Activated T-helper 1 cell treated with anti-CD3 and anti-CD28 coated beads, Interleukin-2, amount 50 U/mL, for 16 hours (primary cell): Measurements from ENCODE around the gene TAS2R3.
A peak's percentile ranks its signal among the peaks of the same experiment; 100 is the strongest.
"Not testable (repeated sequence)": the region's sequence is repeated elsewhere in the genome, so short reads cannot be mapped to it uniquely, and the experiment has no call there.

Source experiments
- DNase-seq, 2 donors: peaks; one replicate each; pipeline ENCODE4 v3.0.0-alpha.2; 2020; ENCODE audit warnings: low read depth in 1 of 2, low spot score in 1 of 2

The TAS2R3 gene, protein sequence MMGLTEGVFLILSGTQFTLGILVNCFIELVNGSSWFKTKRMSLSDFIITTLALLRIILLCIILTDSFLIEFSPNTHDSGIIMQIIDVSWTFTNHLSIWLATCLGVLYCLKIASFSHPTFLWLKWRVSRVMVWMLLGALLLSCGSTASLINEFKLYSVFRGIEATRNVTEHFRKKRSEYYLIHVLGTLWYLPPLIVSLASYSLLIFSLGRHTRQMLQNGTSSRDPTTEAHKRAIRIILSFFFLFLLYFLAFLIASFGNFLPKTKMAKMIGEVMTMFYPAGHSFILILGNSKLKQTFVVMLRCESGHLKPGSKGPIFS

DNA sequence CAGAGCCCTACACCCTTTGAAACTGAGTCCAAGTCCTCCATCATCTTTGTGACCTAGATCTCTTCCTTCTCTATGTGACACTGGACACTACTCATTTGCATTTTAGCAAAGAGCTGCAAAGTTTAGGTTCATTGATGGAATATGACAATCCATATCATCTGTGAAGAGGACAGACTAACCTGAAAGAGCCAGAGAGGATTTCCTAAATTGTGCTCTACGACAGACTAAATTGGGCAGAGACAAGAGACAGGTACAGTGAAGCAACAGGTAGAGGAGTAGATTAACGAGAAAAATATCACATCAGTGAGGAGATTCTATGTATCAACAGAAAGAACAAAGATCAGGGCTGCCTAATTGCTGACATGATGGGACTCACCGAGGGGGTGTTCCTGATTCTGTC, at the start of gene TAS2R3:
Gene TAS2R3, plus strand, starts transcription at position 301 of the 400 bp plus-strand sequence. Its CDS starts 62 bp downstream, at position 363.
- no peak for DNase-seq

DNA sequence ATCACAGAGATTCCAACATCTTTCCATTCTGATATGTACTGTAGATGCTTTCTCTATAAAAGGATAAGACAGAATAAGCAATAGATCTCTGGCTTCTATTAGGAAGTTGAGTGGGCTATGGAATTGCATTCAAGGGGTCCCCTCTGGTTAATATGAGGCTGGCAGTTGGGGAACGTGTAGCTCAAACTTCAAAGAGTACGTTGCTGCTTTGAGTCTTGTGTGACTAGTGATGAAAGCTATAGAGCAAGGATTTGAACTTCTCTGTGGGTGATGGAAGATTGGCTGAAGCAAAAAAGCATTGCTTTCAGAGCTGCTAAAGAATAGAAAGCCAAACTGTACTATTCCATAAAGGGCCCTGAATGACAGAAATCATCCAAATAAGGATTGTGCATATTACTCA, 49.3 kb upstream of the TAS2R3 start:
- DNase-seq: no peak

DNA sequence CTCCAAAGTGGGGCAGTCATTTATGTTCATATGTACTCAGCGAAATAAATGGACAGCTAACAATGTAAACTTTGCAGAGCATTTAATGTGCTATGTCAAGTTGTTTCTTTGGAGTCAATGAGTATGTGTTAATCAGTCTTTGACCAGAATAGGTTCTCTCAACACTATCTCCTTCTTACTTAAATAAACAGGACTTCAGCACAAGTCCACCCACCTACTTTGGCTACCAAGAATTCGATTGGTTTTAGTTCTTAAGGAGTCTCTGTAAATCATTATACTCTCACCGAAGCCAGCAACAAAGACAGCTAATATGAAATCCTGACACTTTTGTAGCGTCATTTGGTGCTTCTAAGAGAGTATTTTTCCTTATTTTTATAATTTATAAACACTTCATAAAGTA, 48.9 kb upstream of the TAS2R3 start:
- no peak for DNase-seq

DNA sequence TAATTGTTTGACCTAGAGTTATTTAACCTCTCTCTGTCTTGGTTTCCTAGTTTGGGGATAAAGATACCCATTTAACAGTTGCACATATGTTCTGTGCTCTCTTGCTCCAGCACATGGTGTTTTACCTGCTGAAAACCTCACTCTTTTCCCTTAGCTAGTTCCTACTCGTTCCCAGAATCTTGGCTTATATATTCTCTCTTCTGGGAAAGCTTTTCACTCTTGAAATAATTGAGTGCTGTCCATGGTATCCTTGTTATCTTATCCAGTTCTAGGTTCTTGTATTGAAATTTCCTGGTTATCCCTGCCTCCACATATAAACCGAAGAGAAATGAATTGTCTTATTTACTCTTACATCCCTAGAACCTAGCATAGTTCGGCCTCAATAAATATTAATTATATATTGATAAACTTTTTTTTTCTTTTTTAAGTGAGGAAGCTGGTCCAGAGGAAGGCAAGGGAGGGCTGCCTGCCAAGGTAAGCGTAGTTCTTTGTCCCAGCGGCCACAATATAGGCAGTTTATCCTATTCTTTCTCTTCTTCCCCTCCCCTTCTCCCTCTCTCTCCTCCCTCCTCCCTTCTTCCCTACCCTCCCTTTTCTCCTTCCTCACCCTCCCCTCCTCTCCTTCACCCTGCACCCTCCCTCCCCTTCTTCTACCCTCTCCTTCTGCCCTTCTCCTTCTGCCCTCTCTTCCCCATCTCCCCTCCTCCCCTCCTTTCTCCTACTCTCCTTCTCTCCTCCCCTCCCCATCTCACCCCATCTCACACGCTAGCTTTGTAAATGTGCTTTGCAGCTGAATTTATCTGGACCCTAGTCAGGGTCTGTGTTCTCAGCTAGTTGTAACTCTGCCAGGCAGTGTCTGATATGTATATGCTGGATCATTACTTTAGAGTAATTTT, 47.9 kb upstream of the TAS2R3 start:
- DNase-seq: no peak

DNA sequence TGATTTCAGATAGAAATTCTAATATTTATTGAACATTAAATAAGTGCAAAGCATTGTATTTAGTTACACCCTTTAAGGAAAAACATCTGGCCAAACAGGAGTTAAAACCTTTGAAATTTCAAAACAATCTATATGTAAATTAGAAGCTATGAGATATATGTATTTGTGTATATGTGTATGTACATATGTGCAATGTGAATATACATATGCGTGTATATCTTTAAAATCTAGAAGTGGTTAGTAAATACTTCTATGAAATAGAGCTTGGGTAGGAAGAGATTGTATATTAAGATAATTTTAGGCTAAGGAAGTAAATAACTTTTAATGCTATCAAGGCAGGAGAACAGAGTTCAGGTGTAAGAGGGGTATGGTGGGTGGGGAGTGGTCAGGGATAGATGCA, 46.4 kb upstream of the TAS2R3 start:
- DNase-seq: no peak

DNA sequence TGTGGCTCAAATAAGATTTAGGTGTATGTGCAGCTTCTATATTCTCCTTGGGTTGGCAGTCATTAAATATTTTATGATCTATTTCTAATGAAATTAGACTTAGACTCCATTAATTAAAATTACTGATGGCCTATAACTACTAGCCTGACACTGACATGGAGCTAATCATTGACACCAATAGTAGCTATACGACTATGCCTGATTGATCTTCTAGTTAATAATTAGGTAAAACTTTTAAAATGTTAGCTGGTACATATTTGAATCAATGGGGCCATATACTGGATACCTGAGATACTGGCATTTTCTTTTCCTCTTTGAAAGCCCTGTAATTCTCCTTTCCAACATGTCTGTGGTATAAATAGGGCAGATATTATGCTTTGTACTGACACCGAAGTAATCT, 41.4 kb upstream of the TAS2R3 start:
- DNase-seq: no peak

DNA sequence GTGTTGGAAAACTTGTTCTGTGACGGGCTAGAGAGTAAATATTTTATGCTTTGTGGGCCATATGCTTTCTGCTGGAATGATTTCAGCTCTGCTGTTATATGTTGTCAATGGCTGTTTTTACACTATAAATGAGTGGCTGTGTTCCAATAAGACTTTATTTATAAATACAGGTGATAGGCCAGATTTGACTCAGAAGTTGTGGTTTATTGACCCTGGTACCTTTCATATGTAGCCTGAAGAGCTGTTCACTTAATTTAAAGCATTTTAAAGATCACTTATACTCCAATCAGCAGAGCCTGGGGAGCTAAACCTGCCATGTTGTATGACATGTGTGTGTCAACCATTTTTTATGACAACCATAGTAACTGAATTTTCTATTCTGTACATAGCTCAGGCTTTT, 34.9 kb upstream of the TAS2R3 start:
- DNase-seq: no peak

DNA sequence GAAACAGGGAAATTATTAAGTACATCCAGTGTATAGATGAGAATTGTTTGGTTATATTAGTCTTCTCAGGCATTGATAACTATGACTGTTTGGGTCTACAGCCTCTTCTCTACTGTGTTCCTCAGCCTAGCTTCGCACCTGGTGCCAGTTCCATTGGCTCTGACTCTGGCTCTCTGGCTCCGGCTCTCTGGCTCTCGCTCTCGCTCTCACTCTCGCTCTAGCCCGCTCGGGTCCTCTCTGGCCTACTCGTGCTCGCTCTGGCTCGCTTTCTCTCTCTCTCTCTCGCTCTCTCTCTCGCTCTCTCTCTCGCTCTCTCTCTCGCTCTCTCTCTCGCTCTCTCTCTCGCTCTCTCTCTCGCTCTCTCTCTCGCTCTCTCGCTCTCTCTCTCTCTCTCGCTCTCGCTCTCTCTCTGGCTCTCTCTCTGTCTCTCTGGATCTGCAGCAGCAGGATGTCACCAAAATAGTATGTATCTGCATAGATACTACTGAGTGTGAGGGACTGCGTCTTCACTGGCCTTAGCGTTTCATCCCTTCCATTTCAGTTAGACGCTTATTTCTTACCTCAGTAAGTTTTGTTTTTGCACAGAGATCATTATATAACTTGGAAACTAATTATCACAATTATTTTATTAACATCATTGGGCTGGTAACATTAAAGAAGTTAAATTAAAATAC, 32.3 kb upstream of the TAS2R3 start:
- DNase-seq: no peak

DNA sequence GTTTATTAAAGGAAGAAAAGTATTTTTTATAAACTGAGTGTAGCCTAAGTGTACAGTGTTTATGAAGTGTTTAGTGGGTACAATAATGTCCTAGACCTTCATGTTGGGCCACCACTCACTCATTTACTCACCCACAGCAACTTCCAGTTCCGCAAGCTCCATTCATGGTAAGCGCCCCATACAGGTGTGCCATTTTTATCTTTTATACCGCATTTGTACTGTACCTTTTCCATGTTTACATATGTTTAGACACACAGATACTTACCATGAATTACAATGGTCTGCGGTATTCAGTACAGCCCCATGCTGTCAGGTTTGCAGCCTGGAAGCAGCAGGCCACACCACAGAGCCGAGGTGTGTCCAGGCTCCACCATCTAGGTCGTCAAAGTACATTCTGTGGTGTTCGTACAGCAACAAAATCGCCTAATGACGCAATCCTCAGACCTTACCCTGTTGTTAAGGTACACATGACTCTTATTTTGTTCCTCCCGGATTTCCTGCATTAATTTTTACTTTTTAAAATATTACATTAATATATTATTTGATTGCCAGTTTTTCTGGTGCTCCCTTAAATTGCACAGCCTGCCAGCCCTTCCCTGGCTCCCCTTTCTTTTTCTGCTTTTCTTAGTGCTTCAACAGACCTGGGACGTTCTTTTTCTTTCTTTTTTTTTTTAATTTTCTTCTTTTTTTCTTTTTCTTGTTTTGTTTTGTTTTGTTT, 26.6 kb upstream of the TAS2R3 start:
- no peak for DNase-seq

DNA sequence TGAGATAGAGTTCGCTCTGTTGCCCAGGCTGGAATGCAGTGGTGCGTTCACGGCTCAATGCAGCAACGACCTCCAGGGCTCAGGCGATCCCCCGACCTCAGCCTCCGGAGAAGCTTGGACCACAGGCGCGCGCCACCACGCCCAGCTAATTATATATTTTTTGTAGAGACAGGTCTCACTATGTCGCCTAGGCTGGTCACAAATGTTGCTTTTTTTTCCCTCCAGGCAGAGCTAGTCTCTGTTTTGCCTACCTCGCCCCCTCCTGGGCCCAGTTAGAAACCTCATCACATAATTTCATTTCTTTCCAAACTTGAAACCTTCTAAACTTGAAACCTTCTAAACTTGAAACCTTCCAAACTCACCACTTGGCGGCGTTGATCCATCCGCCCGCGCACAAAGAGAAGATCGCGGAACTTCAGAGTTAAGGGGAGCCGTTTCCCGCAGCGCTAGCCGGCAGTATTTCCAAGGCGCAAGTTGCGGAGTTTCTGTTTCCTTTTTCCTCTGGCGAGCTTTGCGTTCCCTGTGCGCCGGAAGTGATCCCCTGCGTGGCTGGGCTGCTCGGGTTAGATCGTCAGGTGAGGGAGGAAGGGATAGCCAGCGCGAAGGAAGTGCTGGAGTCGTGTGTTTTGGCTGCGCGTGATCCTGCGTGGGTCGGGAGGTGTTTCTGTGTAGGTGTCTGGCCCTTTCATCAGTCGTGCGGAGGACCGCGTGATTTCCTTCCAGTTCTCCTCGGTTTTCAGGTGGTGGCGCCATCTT, 25.9 kb upstream of the TAS2R3 start, which contains the start of gene SSBP1:
Gene SSBP1, plus strand, starts transcription at position 523 of the 756 bp plus-strand sequence. CDS start 809 bp downstream, outside the sequence.
- peak; percentile 73 to 86 for DNase-seq

DNA sequence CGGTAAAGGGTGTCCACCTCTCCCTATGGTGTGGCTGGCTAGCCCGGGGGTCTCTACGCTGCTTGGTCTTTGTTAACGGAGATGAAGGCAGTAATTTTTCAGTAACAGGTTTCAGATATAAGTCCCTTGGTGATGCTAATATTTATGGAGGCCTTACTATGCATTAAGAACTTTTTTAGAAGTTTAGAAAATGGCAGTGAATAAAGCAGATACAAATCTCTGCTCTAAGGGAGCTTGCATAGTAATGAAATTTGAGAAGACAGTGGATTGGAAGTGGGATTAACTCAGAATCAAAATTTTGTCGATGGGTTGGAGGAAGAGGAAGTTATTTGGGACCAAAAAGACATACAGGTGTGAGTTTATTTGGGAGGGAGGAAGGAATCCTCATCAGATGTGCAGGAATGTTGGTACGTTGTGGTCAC, 25.3 kb upstream of the TAS2R3 start:
- no peak for DNase-seq

DNA sequence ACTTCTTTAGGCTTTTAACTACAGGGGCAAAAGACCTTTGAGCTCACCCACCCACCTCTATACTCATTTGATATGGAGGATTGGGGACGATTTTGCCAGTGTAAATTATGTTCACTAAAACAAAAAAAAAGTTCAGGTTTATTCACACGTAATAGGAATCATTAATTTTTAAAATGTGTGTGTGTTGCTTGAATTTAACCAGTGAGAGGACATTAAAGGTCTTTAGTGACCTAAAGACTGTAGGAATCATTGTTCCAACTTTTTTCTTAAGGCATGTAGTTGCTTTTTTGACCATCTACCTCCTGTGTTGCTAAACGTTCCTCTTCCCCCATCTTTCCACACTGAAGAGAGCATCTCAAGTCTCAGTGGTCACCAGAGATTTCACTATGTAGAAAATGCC, 24.6 kb upstream of the TAS2R3 start:
- no peak for DNase-seq

DNA sequence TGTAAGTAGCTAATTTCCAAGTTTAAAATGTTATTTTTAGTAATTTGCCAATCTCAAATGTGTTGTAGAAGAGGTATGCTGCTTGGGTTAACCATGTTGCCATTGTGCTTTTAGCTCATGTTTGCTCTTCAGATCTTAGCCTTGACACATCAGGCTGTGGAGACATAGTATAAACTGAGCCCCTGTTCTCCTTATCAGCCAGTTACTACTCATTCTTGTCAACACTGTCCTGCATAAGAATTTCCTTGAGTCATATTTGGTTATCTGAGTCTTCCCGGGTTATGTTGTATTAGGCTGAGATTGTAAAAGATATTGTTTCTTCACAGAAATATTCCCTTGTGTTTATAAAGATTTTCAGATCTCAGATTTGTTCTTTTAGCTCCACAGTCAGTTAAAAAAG, 21.7 kb upstream of the TAS2R3 start:
- DNase-seq: no peak

DNA sequence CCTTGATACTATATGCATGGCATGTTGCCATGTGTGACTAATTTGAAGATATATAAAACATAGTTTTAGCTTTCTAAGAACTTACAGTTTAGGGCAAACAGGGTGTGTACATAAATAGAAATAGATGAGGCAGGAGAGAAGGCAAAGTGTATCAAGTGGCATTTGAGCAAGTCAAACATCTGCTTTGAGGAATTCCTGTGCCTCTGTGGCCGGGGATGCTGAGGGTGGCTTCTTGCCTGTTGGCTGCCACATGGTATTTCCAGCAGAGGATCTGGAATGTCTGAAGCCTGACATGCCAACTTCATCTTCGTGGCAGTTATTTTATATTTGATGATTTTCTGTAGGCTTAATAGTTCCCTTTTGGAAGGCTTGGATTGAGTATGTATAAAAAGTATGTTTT, 19.8 kb upstream of the TAS2R3 start:
- DNase-seq: no peak

DNA sequence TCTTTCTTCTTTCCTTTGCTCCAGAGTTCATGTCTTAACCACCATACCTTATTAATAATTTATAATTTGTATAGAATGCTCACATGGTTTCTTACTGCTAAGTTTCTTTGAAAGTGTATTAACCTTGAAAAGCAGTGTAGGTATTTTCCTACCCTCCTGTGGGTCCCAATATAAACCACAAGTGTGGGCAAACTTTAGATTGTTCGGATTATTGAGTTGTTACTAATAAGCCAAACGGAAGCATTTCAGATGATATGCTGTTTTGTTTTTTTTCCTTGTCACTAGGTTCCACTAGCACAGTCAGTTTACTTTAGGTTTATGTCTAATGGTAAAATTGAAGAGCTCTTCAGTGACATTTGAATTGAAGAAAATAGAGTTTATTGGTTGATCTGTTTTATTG, 15.5 kb upstream of the TAS2R3 start:
- DNase-seq: no peak

DNA sequence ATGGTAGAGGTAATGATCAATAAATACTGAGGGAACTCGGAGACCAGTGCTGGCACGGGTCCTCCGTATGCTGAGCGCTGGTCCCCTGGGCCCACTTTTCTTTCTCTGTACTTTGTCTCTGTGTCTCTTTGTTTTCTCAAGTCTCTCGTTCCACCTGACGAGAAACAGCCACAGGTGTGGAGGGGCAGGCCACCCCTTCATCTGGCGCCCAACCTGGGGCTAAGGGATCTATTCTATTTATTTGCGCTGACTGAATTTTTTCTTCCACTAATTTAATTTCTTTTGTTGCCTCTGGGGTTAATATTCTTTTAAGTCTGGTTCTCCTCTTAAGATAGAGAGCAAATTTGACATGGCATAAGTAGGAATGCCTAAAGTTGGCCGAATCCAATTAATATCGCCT, 12.0 kb upstream of the TAS2R3 start:
- not testable (repeated sequence) for DNase-seq

DNA sequence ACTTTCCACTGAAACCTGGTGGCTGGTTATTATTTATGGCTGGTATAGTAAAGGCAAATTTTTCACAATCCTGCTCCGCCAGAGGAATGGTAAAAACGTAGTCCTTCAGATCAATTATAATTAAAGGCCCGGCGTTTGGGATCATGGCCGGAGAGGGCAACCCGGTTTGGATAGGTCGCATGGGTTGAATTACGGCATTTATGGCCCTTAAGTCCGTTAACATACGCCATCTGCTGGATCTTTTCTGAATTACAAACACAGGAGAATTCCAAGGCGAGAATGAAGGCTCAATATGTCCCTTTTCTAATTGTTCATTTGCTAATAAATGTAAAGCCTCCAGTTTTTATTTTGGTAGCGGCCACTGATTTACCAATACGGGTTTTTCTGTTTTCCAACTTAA, 11.3 kb upstream of the TAS2R3 start:
- DNase-seq: no peak

DNA sequence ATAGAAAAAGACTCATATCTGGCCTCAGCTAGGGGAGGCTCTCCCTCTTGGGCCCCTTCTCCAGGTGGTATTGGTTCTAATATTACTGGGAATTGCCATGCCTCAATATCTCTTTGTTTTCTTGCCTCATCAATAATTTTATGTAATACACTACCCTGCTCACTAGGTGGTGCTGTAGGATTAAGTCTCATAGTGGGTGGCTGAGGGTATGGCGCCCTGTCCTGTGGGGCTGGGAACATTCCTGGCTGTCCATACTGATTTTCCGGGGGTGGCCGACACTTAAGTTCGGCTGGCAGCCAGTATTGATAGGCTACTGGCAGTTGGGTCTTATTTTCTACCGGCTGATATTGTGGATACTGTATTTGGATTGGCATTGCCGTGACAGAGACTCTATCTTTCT, 9.0 kb upstream of the TAS2R3 start:
- no peak for DNase-seq

DNA sequence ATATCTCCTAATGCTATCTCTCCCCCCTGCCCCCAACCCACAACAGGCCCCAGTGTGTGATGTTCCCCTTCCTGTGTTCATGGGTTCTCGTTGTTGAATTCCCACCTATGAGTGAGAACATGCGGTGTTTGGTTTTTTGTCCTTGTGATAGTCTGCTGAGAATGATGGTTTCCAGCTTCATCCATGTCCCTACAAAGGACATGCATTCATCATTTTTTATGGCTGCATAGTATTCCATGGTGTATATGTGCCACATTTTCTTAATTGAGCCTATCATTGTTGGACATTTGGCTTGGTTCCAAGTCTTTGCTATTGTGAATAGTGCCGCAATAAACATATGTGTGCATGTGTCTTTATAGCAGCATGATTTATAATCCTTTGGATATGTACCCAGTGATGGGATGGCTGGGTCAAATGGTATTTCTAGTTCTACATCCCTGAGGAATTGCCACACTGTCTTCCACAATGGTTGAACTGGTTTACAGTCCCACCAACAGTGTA, 6.2 kb downstream of the TAS2R3 start:
- not testable (repeated sequence) for DNase-seq

DNA sequence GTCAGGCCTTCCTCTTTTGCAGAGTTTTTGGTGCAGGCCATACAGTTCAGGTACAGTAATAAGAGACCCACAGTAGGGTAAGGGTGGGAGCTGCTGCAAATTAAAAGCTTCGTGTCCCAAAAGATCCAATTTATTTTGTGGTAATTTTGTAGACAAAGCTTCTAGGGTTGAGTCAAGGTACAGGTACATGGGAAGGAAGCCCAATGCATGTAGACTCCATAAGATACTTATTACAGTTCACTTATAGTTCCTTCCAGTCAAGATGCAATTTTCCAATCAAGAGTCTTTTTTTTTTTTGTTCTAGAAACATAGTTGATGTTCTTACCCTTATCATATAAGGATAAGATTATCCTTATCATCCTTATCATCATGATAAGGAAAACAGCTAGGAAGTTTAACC, 12.5 kb downstream of the TAS2R3 start, which contains the start of gene TAS2R4:
Gene TAS2R4, plus strand, starts transcription at position 301 of the 400 bp plus-strand sequence. CDS start 1,815 bp downstream, outside the sequence.
- no peak for DNase-seq
